Stimulated activated CD4-positive, alpha-beta T cell treated with anti-CD3 and anti-CD28 coated beads, Interleukin-4, amount 100 ng/mL, for 24 hours (primary cell): ENCODE measurements around the gene ISG15.

ENCODE experiments used
- DNase-seq: peaks from one replicate; pipeline ENCODE4 v3.0.0-alpha.2; 2020

Gene ISG15

GRCh38 chr1:1031659-1032235 is 18.4 kb downstream of the ISG15 start:
- no peak for DNase-seq

GRCh38 chr1:1032424-1032823 is 19.1 kb downstream of the ISG15 start:
- DNase-seq, result no peak

DNA sequence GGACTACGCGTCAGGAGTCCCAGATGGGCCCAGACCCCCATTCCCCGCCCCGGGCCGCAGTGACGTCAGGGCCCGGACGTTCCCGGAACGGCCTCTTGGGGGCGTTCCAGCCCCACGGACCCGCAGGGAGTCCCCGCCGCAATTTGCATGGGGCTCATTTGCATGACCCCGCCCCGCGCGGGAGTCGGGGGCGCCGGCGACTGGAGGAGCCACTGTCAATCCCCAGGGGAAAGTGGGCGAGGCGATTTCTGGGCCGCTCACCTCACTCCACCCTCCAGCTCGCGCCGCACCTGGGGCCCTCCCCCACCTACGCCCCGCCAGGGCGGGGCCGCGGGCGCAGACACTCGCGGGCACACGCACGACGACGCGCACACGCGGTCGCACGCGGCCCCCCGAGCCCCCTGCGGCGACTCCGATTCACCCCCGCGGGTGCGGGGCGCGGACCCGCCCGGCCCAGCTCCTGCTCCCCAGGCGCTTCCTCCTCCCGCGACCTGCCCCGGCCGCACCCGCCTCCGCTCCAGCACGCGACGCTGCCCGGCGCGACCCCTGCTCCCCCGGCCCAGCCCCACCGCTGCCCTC is 19.8 kb downstream of the ISG15 start:
- peak; percentile 92 for DNase-seq

DNA sequence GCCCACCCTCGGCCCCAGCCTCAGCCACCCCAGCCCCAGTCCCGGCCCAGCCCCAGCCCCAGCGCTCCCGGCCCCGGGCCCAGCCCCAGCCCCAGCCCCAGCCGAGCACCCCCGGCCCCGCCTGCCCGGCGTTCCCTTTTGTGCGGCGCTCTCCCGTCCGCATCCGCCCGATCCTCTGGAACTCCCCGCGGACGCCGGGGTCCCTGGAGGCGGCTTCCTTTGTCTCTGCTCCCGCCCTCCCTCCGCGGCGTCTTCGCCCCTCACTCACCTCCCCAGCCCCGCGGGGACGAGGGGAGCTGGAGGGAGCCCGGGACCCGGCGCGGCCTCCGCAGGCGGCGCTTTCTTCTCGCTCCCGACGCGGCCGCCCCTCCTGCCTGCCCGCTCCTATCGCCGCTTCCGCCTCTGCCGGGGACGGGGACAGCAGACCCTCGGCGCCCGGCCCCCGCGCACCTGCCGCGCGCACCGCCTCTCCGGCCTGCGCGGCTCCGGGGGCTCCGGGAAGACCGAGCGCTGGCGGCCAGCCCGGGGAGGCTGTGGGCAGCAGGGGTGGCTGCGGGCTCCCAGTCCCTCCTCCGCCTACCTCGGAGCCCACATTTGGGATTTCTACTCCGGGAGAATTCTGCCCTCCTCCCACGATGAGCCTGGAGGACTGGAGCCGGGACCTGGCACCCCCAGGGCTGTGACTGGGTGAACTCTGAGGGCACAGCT is 20.6 kb downstream of the ISG15 start:
- DNase-seq, result no peak

DNA sequence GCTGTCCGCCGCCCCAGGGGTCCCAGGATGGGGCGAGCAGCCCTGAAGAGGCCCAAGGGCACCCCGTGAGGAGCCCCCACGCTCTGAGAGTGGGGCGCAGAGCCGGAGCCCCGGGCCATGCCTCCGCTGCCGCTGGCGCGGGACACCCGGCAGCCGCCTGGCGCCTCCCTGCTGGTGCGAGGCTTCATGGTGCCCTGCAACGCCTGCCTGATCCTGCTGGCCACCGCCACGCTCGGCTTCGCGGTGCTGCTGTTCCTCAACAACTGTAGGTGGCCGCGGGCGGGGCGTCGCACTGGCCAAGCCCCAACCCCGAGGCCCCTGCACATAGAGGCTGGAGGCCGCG is 21.1 kb downstream of the ISG15 start:
- DNase-seq, result no peak

GRCh38 chr1:1035291-1035943 is 22.1 kb downstream of the ISG15 start:
- no peak for DNase-seq

DNA sequence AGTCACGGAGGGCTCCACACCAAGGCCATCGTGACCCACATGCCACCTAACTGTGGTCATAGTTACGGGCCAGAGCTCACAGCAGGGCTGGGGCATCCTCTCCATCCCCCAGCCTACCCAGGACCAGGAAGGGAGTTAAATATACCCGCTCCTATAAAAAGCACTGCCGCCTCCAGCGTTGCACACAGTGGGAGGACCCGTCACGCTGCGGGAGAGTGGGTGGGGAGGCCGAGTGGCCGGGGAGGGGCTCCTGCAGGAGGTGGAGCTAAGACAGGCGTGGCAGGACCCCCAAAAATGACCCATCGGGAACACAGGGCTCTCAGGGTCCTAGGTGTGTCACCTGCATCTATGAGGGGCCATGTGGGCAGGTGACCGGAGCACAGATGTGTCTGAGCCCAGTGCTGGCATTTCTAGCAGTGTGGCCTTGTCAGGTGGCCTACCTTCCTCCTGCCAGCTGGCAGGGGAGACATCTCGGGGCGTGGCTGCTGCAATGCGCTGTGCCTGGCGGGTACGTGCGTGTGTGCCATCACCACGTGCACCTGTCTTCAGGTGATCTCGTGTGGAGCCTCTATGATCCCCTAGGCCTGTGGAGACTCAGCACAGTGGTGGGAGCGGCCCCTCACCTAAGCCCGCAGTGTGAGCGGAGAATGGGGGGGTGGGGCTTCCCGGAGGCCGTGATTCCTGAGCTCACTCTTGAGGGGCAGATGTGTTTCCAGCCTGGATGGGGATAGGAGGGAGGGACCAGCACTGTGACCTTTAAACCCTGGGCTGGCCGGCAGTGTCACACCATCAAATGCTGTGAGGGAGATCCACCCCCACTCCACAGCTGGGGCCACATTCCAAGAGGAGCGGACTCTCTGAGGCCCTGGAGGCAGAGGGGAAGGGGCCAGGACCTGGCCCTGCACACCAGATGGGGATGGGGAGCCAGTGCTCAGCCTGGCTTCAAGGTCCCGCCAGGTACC is 24.4 kb downstream of the ISG15 start:
- DNase-seq, result no peak

- no peak for DNase-seq
Observed at GRCh38 chr1:1038694-1039093, 25.4 kb downstream of the ISG15 start.

- DNase-seq, result no peak
Observed at GRCh38 chr1:1039145-1039910, 26.0 kb downstream of the ISG15 start.

- DNase-seq, result peak; percentile 65
Observed at GRCh38 chr1:1040004-1040991, 27.0 kb downstream of the ISG15 start.

DNA sequence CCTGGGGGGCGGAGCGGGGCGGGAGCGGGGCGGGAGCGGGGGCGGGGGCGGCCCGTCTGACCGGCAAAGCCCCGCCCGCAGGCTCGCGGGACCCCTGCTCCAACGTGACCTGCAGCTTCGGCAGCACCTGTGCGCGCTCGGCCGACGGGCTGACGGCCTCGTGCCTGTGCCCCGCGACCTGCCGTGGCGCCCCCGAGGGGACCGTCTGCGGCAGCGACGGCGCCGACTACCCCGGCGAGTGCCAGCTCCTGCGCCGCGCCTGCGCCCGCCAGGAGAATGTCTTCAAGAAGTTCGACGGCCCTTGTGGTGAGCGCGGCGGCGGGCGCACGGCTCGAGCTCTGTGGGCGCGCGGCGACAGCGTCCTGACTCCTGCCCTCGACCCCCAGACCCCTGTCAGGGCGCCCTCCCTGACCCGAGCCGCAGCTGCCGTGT is 27.8 kb downstream of the ISG15 start:
- no peak for DNase-seq

GRCh38 chr1:1041873-1042272 is 28.6 kb downstream of the ISG15 start:
- no peak for DNase-seq

GRCh38 chr1:1042835-1043234 is 29.5 kb downstream of the ISG15 start:
- DNase-seq, result no peak

GRCh38 chr1:1043411-1043810 is 30.1 kb downstream of the ISG15 start:
- DNase-seq, result no peak

GRCh38 chr1:1043921-1044320 is 30.6 kb downstream of the ISG15 start:
- DNase-seq, result no peak

- DNase-seq, result no peak
Observed at GRCh38 chr1:1044455-1045078, 31.3 kb downstream of the ISG15 start.

DNA sequence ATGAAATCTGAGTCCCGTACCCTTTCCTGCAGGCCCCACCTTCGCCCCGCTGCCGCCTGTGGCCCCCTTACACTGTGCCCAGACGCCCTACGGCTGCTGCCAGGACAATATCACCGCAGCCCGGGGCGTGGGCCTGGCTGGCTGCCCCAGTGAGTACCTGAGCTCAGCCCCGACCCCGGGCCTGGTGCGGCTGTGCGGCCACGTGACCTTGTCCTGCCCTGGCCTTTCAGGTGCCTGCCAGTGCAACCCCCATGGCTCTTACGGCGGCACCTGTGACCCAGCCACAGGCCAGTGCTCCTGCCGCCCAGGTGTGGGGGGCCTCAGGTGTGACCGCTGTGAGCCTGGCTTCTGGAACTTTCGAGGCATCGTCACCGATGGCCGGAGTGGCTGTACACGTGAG is 31.8 kb downstream of the ISG15 start:
- DNase-seq, result no peak

GRCh38 chr1:1046243-1046642 is 32.9 kb downstream of the ISG15 start:
- DNase-seq, result no peak

DNA sequence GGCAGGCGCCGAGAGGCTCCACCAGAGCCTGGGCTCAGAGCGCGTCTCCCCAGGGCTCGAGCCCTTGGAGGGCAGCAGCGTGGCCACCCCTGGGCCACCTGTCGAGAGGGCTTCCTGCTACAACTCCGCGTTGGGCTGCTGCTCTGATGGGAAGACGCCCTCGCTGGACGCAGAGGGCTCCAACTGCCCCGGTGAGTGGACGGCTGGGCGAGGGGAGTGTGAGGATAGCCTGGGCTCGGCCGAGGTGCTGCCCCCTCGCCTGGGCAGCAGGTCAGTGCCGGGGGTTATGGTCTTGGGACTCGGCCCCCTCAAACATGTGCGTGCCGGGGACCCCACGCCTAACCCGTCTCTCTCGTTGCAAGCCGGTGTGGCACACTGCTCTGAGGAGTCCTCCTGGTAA is 33.5 kb downstream of the ISG15 start:
- DNase-seq, result no peak

DNA sequence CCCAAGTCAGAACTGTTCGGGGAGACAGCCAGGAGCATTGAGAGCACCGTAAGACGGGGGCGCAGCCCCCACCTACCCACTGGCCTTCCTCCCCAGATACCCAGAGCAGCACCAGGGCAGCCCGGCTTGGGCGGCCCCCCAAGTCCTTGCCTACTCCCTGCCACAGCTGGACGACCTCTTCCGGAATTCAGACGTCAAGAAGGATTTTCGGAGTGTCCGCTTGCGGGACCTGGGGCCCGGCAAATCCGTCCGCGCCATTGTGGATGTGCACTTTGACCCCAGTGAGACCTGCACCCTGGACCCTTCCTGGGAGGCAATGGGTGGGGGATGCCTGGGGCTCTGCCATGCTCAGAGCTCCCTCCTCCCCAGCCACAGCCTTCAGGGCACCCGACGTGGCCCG is 34.1 kb downstream of the ISG15 start:
- no peak for DNase-seq
